Stimulated activated naive B cell treated with anti-CD40 and anti-IgM and Interleukin-4, amounts not matched to agents 10 μg/mL and 1 μg/mL and 100 μg/mL, for 72 hours (primary cell): ENCODE data around the gene ZNF519.
"Not testable (repeated sequence)": the region's sequence is repeated elsewhere in the genome, so short reads cannot be mapped to it uniquely, and the experiment has no call there.

Experiments
- ATAC-seq, 2 donors: fragments of 150-1000 bp; cut with Tn5 transposase; replicated peaks; 2 replicates each; pipeline ENCODE4 v1.10.0; 2021; ENCODE audit warnings: moderate library complexity in 1 of 2
- DNase-seq: peaks from one replicate; pipeline ENCODE4 v3.0.0; 2021
- H3K27ac Mint-ChIP-seq: one replicate; pipeline ENCODE4 v1.8.0; 2022; ENCODE audit warnings: mild to moderate bottlenecking, mixed read lengths
- H3K27me3 Mint-ChIP-seq, 2 donors: one replicate each; pipeline ENCODE4 v1.8.0; 2022; ENCODE audit warnings: mixed read lengths in 2 of 2
- H3K36me3 Mint-ChIP-seq, 2 donors: one replicate each; pipeline ENCODE4 v1.8.0; 2022; ENCODE audit warnings: mixed read lengths in 2 of 2, mild to moderate bottlenecking in 1 of 2
- H3K4me1 Mint-ChIP-seq, 2 donors: one replicate each; pipeline ENCODE4 v1.8.0; 2022; ENCODE audit warnings: mixed read lengths in 2 of 2, mild to moderate bottlenecking in 1 of 2
- H3K4me3 Mint-ChIP-seq, 2 donors: one replicate each; pipeline ENCODE4 v1.8.0; 2022; ENCODE audit warnings: mild to moderate bottlenecking in 2 of 2, mixed read lengths in 2 of 2, moderate library complexity in 1 of 2
- H3K9me3 Mint-ChIP-seq, 2 donors: one replicate each; pipeline ENCODE4 v1.8.0; 2022; ENCODE audit warnings: mixed read lengths in 2 of 2, mild to moderate bottlenecking in 1 of 2

The ZNF519 gene

GRCh38 chr18:14151564-14152113 lies 19.4 kb upstream of the ZNF519 start:
- not testable (repeated sequence) for H3K27me3 Mint-ChIP-seq, DNase-seq

GRCh38 chr18:14150766-14151165 lies 18.5 kb upstream of the ZNF519 start:
- not testable (repeated sequence) for H3K27me3 Mint-ChIP-seq, DNase-seq, H3K4me1 Mint-ChIP-seq, H3K27ac Mint-ChIP-seq, H3K4me3 Mint-ChIP-seq, ATAC-seq, H3K9me3 Mint-ChIP-seq, H3K36me3 Mint-ChIP-seq

More at GRCh38 chr18:14151564-14152113, 19.4 kb upstream of the ZNF519 start:
- H3K9me3 Mint-ChIP-seq, H3K36me3 Mint-ChIP-seq, H3K27ac Mint-ChIP-seq, ATAC-seq, H3K4me1 Mint-ChIP-seq, H3K4me3 Mint-ChIP-seq: not testable (repeated sequence)

DNA sequence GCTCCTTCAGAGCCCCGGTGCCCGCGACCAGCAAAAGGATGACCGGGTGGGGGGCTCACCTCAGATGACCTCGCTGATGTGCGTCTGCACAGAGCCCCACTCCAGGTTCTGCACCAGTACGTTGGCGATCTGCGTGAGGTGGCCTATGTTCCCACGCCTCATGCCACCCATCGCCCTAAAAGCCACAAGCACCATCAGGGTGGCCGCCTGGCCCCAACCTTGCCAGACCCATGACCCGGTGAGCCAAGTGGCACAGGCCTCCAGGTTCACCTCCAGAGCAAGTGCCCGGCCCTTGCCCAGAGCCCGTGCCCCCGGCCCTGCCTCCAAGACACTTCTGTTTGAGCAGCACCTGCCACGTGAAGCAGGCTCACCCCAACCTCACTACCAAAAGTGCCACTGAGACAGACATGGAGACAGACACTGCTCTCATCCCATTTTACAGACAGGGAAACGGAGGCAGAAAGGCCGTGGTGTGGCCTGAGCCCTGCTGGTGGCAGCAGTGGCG lies 17.7 kb upstream of the ZNF519 start:
- H3K9me3 Mint-ChIP-seq, H3K27ac Mint-ChIP-seq, H3K27me3 Mint-ChIP-seq, ATAC-seq, DNase-seq, H3K4me3 Mint-ChIP-seq, H3K4me1 Mint-ChIP-seq, H3K36me3 Mint-ChIP-seq: not testable (repeated sequence)

- not testable (repeated sequence) for H3K4me1 Mint-ChIP-seq, H3K36me3 Mint-ChIP-seq, H3K9me3 Mint-ChIP-seq, H3K27ac Mint-ChIP-seq, ATAC-seq, H3K4me3 Mint-ChIP-seq, H3K27me3 Mint-ChIP-seq, DNase-seq
Measured at GRCh38 chr18:14149121-14149850, 17.1 kb upstream of the ZNF519 start.

- not testable (repeated sequence) for DNase-seq, ATAC-seq, H3K4me3 Mint-ChIP-seq, H3K27me3 Mint-ChIP-seq, H3K27ac Mint-ChIP-seq, H3K4me1 Mint-ChIP-seq, H3K9me3 Mint-ChIP-seq, H3K36me3 Mint-ChIP-seq
Measured at GRCh38 chr18:14147935-14148865, 16.0 kb upstream of the ZNF519 start.

DNA sequence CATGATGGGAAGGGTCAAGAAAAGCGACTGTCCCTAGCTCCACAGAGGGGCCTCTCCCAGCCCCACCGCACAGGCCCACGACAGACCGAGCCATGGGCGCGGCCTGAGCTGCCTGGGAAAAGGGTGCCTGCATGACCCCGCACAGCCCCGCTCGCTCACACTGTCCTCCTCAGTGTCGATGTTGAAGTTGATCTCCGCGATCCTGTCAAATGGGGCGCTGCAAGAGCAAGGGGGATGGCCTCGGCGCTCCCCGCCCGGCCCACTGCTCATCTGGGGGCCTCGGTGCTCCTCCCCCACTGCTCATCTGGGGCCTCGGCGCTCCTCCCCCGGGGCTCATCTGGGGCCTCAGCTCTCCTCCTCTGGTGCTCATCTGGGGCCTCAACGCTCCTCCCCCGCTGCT lies 14.5 kb upstream of the ZNF519 start:
- H3K36me3 Mint-ChIP-seq, ATAC-seq, H3K9me3 Mint-ChIP-seq, H3K27ac Mint-ChIP-seq, DNase-seq, H3K4me3 Mint-ChIP-seq, H3K4me1 Mint-ChIP-seq, H3K27me3 Mint-ChIP-seq: not testable (repeated sequence)

DNA sequence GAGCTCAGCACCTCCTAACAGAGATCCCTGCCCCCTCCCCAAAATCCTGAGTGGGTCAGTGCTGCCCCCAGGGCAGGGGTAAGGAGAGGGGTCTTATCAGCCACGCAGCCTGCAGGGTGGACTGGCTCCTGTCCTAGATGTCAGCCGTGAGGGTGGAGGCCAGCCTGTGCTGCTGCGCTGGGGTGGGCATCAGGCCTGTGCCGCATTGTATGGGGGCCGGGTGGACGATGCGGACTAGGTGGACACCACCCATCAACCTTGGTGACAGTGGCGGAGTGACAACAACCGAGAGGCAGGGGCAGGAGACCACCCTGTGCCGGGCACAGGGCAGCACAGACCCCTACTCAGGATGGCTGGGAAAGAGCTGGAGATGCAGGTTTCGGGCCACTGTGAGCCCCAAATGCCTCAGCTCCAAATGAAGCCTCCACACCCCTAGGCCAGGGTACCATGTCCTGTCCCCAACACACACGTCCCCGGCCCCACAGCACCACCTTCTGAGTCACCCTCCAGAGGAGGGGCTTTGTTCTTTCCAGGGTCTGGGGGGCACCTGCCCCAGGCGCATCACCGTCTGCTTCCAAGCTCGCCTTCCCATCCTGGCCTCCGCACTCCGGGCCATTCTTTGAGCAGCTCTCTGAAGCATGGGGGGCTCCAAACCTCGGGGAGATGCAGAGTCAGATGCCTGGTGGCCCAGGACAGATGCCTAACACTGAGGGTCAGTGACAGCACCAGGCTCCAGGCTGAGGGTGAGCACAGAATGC lies 13.5 kb upstream of the ZNF519 start:
- not testable (repeated sequence) for H3K27me3 Mint-ChIP-seq, H3K4me1 Mint-ChIP-seq, H3K9me3 Mint-ChIP-seq, ATAC-seq, H3K36me3 Mint-ChIP-seq, H3K4me3 Mint-ChIP-seq, H3K27ac Mint-ChIP-seq, DNase-seq

DNA sequence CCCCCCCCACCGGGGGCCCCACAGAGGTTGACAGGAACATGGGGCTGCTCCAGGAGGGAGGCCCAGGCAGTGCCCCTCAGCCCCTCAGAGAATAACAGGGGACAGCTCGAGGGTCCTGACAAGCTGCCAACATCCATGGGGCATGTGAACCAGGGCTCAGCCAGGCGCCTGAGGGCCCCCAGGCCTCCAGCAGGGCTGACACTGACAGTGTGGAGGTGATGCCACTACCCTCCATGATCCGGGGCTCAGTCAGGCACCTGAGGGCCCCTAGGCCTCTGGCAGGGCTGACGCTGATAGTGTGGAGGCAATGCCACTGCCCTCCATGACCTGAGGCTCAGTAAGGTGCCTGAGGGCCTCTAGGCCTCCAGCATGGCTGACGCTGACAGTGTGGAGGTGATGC lies 12.8 kb upstream of the ZNF519 start:
- not testable (repeated sequence) for ATAC-seq

DNA sequence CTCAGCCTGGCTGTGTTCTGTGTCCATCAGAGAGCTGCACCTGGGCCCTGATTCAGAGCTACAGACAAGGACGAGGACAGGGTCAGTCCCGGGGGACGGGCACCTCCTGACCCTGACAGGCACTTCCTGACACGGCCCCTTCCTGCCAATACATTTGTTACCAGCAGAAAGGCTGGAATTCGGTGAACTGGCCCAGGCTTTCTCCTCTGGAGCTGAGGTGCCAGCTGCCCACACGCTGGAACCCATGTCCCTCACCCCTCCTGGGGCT lies 12.3 kb upstream of the ZNF519 start:
- Mint-ChIP-seq H3K4me1 (no peaks in the 10 kb centered on the region), H3K27me3 (peaks cover 0 to 5% of the 10 kb centered on the region in 2 donors), H3K4me3 (no peak overlapping the region), H3K27ac (no peak overlapping the region), H3K36me3 (no peaks in the 10 kb centered on the region), H3K9me3 (no peaks in the 10 kb centered on the region)
- DNase-seq (no peak), ATAC-seq (no peak)

More for the DNA sequence above, 12.8 kb upstream of the ZNF519 start:
- DNase-seq, H3K4me1 Mint-ChIP-seq, H3K9me3 Mint-ChIP-seq, H3K27ac Mint-ChIP-seq, H3K4me3 Mint-ChIP-seq, H3K27me3 Mint-ChIP-seq, H3K36me3 Mint-ChIP-seq: not testable (repeated sequence)

- H3K4me3 Mint-ChIP-seq, ATAC-seq, H3K27me3 Mint-ChIP-seq, H3K36me3 Mint-ChIP-seq, H3K27ac Mint-ChIP-seq, H3K9me3 Mint-ChIP-seq, H3K4me1 Mint-ChIP-seq, DNase-seq: not testable (repeated sequence)
Measured at GRCh38 chr18:14143871-14144627, 11.8 kb upstream of the ZNF519 start.

DNA sequence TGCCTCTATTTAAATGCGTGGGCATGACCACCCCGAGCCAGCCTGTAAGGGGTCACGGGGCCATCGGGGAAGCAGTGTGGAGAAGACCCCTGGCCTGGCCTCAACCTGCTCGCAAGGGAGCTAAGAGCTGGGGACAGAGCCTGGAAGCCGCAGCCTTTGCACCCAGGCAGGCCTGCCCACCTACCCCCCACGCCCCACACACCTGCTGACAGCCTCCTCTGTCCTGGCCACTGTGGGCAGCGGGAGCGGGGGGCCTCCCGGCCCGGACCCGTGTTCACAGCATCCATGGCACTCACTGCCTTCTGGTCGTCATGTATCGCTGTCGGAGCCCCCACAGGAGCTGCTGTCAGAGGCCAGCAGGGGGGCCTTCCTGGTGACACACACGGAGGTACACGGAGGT lies 11.2 kb upstream of the ZNF519 start:
- DNase-seq, H3K4me1 Mint-ChIP-seq, H3K4me3 Mint-ChIP-seq, H3K27ac Mint-ChIP-seq, H3K36me3 Mint-ChIP-seq, H3K27me3 Mint-ChIP-seq, H3K9me3 Mint-ChIP-seq, ATAC-seq: not testable (repeated sequence)

GRCh38 chr18:14142177-14142576 lies 9.9 kb upstream of the ZNF519 start:
- not testable (repeated sequence) for H3K4me1 Mint-ChIP-seq

DNA sequence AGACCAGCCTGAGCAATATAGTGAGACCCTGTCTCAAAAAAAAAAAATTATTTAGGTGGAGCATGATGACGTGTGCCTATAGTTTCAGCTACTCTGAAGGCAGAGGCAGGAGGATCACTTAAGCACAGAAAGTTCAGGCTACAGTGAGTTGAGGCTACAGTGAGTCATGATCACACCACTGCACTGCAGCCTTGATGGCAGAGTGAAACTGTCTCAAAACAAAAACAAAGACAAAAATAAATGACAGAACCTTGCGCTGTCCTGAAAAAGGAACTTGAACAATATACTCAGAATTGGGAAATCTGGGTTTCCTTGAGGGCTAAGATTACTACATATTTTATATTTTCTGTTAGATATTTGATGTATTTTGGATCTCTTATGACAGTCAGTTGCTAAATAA lies 7.3 kb upstream of the ZNF519 start:
- H3K27me3 Mint-ChIP-seq: peaks cover 8 to 11% of the 10 kb centered on the region in 2 donors
- not testable (repeated sequence) for H3K4me3 Mint-ChIP-seq, ATAC-seq, H3K4me1 Mint-ChIP-seq, H3K27ac Mint-ChIP-seq, DNase-seq, H3K9me3 Mint-ChIP-seq, H3K36me3 Mint-ChIP-seq

More at GRCh38 chr18:14142177-14142576, 9.9 kb upstream of the ZNF519 start:
- not testable (repeated sequence) for ATAC-seq, H3K4me3 Mint-ChIP-seq, H3K27ac Mint-ChIP-seq, H3K36me3 Mint-ChIP-seq, H3K9me3 Mint-ChIP-seq, DNase-seq
- peaks cover 8 to 11% of the 10 kb centered on the region in 2 donors for H3K27me3 Mint-ChIP-seq
